Measurements from ENCODE around the gene TMIGD2.

The TMIGD2 gene

GRCh38 chr19:4320419-4320818, 18.2 kb upstream of the TMIGD2 start:
- DNase-seq (ENCODE audit: low read depth in 1 of 2, low spot score in 1 of 2): no peak
- TF ChIP-seq JUND (IDR thresholded peaks at IDR 0.05; ENCODE audit: low read depth): no peak
- in situ Hi-C loops (cut with HindIII; ENCODE audit: low pct_unique_long_range_greater_than_20kb, low sequenced_read_pairs): no loop called here

- DNase-seq (ENCODE audit: low read depth in 1 of 2, low spot score in 1 of 2): no peak
- TF ChIP-seq JUND (IDR thresholded peaks at IDR 0.05; ENCODE audit: low read depth): no peak
- in situ Hi-C loops (cut with HindIII; ENCODE audit: low pct_unique_long_range_greater_than_20kb, low sequenced_read_pairs): no loop called here
Measured at GRCh38 chr19:4319067-4319718, 17.0 kb upstream of the TMIGD2 start.

- no peak for DNase-seq (ENCODE audit: low read depth in 1 of 2, low spot score in 1 of 2)
- in situ Hi-C loops (cut with HindIII; ENCODE audit: low pct_unique_long_range_greater_than_20kb, low sequenced_read_pairs): no loop called here
- TF ChIP-seq JUND (IDR thresholded peaks at IDR 0.05; ENCODE audit: low read depth): no peak
Measured at GRCh38 chr19:4318460-4318859, 16.3 kb upstream of the TMIGD2 start.

- no peak for DNase-seq (ENCODE audit: low read depth in 1 of 2, low spot score in 1 of 2)
- TF ChIP-seq JUND (IDR thresholded peaks at IDR 0.05; ENCODE audit: low read depth): no peak
- in situ Hi-C loops (cut with HindIII; ENCODE audit: low pct_unique_long_range_greater_than_20kb, low sequenced_read_pairs): no loop called here
Measured at GRCh38 chr19:4316956-4317355, 14.8 kb upstream of the TMIGD2 start.

- no peak for TF ChIP-seq JUND (IDR thresholded peaks at IDR 0.05; ENCODE audit: low read depth)
- DNase-seq (ENCODE audit: low read depth in 1 of 2, low spot score in 1 of 2): no peak
- in situ Hi-C loops (cut with HindIII; ENCODE audit: low pct_unique_long_range_greater_than_20kb, low sequenced_read_pairs): no loop called here
Measured at GRCh38 chr19:4313847-4314490, 11.8 kb upstream of the TMIGD2 start.

- peak in 1 of 2 experiments; percentile 97 for DNase-seq (ENCODE audit: low read depth in 1 of 2, low spot score in 1 of 2)
- TF ChIP-seq JUND (IDR thresholded peaks at IDR 0.05; ENCODE audit: low read depth): no peak
- in situ Hi-C loops (cut with HindIII; ENCODE audit: low pct_unique_long_range_greater_than_20kb, low sequenced_read_pairs): no loop called here
Measured at GRCh38 chr19:4310247-4311121, 8.3 kb upstream of the TMIGD2 start.

GRCh38 chr19:4305659-4306058, 3.5 kb upstream of the TMIGD2 start:
- TF ChIP-seq JUND (IDR thresholded peaks at IDR 0.05; ENCODE audit: low read depth): no peak
- DNase-seq (ENCODE audit: low read depth in 1 of 2, low spot score in 1 of 2): no peak
- in situ Hi-C loops (cut with HindIII; ENCODE audit: low pct_unique_long_range_greater_than_20kb, low sequenced_read_pairs): no loop called here

- in situ Hi-C loops (cut with HindIII; ENCODE audit: low pct_unique_long_range_greater_than_20kb, low sequenced_read_pairs): no loop called here
- no peak for DNase-seq (ENCODE audit: low read depth in 1 of 2, low spot score in 1 of 2)
- TF ChIP-seq JUND (IDR thresholded peaks at IDR 0.05; ENCODE audit: low read depth): no peak
Measured at GRCh38 chr19:4305257-4305612, 3.0 kb upstream of the TMIGD2 start.

- no peak for TF ChIP-seq JUND (IDR thresholded peaks at IDR 0.05; ENCODE audit: low read depth)
- in situ Hi-C loops (cut with HindIII; ENCODE audit: low pct_unique_long_range_greater_than_20kb, low sequenced_read_pairs): no loop called here
- DNase-seq (ENCODE audit: low read depth in 1 of 2, low spot score in 1 of 2): no peak
Measured at GRCh38 chr19:4304538-4305256, 2.5 kb upstream of the TMIGD2 start, which contains the start of gene FSD1. TSS of gene FSD1 (plus strand) at chr19:4304598. CDS start at chr19:4304747, 149 bp downstream.

GRCh38 chr19:4303819-4304537, 1.8 kb upstream of the TMIGD2 start:
- no peak for TF ChIP-seq JUND (IDR thresholded peaks at IDR 0.05; ENCODE audit: low read depth)
- in situ Hi-C loops (cut with HindIII; ENCODE audit: low pct_unique_long_range_greater_than_20kb, low sequenced_read_pairs): no loop called here
- DNase-seq (ENCODE audit: low read depth in 1 of 2, low spot score in 1 of 2): no peak

GRCh38 chr19:4301590-4302242, 473 bp downstream of the TMIGD2 start:
- no peak for TF ChIP-seq JUND (IDR thresholded peaks at IDR 0.05; ENCODE audit: low read depth)
- in situ Hi-C loops (cut with HindIII; ENCODE audit: low pct_unique_long_range_greater_than_20kb, low sequenced_read_pairs): no loop called here
- no peak for DNase-seq (ENCODE audit: low read depth in 1 of 2, low spot score in 1 of 2)

Data from T47D (cell line).